SU-DHL-6 (cell line): ENCODE data around the gene LAPTM5.

Source experiments
- EZH2phosphoT487 ChIP-seq: fragments of 200-600 bp; sonication (generic), shearing (Covaris generic); conservative IDR thresholded peaks from 2 replicates; pipeline ENCODE4 v1.6.1; 2018; ENCODE audit warnings: mild to moderate bottlenecking, antibody characterized with exemption, low read length, moderate library complexity, mixed read lengths
- TF ChIP-seq, protein P1 (sequence below): fragments of 200-600 bp; sonication (generic); IDR thresholded peaks from one replicate; pipeline ENCODE4 v1.5.1; 2017; ENCODE audit warnings: antibody characterized with exemption, mild to moderate bottlenecking, low read length, moderate library complexity; ENCODE audit not compliant: insufficient read depth, poor library complexity, severe bottlenecking

DNA sequence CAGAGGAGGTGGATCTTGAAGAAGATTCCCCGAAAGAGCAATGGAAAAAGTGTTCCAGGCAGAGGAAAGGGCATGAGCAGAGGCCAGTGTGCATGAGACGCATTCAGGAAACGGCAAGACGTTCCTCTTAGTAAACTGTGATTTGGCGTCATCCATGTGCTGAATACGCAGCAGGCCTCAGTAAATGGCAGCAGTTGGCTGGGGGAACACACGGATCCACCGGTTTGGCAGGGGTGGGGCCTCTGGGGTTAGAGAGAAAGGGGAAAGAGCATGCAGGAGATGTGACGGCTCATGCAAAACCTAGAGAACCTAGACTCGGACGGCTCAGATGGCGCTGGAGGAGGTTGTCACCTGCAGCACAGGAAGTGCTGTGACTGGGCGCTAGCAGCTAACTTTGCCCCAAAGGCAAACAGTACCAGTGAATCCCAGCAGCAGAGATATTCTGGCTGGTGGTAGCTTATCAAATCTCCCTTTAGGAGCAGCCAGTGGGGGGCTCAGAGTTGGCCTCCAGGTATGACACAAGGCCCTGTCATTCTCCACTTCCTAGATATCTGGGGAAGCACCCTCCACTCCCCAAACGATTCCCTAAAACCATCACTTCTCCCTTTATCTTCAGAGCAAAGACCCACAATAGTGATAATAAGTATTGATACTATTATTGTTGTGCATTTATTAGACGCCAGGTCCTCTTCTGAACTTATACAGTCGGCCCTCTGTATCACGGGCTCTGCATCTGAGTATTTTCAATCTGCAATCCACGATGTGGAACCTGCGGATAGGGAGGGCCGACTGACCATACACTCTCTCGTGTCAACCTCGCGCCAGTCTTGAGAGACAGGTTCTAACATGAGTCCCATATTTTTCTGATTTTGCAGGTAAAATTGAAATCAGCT is 7.6 kb downstream of the LAPTM5 start:
- TF ChIP-seq, protein P1, sequence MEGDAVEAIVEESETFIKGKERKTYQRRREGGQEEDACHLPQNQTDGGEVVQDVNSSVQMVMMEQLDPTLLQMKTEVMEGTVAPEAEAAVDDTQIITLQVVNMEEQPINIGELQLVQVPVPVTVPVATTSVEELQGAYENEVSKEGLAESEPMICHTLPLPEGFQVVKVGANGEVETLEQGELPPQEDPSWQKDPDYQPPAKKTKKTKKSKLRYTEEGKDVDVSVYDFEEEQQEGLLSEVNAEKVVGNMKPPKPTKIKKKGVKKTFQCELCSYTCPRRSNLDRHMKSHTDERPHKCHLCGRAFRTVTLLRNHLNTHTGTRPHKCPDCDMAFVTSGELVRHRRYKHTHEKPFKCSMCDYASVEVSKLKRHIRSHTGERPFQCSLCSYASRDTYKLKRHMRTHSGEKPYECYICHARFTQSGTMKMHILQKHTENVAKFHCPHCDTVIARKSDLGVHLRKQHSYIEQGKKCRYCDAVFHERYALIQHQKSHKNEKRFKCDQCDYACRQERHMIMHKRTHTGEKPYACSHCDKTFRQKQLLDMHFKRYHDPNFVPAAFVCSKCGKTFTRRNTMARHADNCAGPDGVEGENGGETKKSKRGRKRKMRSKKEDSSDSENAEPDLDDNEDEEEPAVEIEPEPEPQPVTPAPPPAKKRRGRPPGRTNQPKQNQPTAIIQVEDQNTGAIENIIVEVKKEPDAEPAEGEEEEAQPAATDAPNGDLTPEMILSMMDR: no peak
- TF ChIP-seq EZH2phosphoT487: no peak
